GDM1 (cell line): ENCODE results near the gene RICTOR.

Experiments
- DNase-seq: peaks from one replicate; lab custom pipeline; 2025; lab: John Stamatoyannopoulos, UW

The RICTOR gene

GRCh38 chr5:39100301-39100850, 26.2 kb upstream of the RICTOR start:
- DNase-seq, result no peak

DNA sequence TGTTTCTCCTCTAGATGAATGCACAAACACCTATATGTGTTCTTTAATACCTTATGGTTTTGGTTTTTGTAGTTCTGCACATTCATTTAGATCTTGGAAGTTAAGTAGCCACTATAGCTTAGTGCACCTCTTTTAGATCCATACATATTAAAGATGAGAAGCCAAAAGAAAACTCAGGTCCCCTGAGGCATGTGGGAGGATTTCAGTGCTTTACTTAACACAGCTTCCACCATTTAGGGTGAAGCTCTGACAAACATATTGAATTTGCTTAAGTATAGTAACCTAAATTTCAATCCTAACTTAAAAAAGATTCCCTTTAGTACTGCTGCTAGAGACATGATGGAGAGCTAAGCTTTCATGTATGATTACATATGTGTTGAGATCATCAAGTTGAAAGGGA, 25.6 kb upstream of the RICTOR start:
- DNase-seq, result no peak

- DNase-seq, result no peak
Observed at GRCh38 chr5:39093352-39093751, 19.2 kb upstream of the RICTOR start.

DNA sequence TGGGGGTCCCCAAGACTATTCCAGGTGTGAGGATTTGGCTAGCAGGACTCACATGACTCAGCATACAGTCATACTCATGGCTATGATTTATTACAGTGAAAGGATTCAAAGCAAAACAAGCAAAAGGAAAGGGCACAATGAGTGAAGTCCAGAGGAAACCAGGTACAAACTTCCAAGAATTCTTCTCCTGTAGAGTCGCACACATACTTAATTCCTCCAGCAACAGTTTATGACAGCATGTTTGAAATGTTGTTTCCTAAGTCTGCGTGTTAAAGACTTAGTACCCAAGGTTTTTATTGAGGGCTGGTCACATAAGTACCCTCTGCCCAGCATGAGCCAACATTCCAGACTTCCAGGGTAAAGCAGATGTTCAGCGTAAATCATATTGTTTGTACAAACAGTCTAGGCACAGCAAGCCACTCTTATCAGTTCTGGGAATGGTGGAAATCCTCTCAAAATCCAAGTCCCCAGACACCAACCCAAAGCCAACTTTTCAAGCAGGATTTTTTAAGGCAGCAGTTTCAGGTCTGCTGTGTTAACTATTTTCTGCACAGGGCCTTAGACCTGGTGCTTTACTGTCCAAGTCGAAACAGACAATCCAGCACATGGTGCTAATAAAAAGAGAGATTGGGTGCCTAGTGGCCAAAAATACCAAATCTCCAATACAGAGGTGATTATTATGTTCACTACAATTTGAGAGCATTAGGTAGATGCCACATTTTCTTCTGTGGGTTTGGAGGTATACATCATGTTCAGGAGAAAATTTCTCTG, 18.6 kb upstream of the RICTOR start:
- no peak for DNase-seq

GRCh38 chr5:39091940-39092580, 17.9 kb upstream of the RICTOR start:
- DNase-seq, result no peak

- no peak for DNase-seq
Observed at GRCh38 chr5:39083968-39084367, 9.8 kb upstream of the RICTOR start.

DNA sequence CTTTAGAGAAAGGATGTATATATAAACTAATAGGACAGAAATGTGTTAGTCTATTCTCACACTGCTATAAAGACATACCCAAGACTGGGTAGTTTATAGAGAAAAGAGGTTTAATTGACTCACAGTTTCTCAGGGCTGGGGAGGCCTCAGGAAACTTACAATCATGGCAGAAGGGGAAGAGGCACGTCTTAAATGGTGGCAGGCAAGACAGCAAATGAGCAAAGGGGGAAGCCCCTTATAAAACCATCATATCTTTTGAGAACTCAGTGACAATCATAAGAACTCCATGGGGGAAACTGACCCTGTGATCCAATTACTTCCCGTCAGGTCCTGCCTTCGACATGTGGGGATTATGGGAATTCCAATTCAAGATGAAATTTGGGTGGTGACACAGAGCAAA, 8.8 kb upstream of the RICTOR start:
- no peak for DNase-seq

DNA sequence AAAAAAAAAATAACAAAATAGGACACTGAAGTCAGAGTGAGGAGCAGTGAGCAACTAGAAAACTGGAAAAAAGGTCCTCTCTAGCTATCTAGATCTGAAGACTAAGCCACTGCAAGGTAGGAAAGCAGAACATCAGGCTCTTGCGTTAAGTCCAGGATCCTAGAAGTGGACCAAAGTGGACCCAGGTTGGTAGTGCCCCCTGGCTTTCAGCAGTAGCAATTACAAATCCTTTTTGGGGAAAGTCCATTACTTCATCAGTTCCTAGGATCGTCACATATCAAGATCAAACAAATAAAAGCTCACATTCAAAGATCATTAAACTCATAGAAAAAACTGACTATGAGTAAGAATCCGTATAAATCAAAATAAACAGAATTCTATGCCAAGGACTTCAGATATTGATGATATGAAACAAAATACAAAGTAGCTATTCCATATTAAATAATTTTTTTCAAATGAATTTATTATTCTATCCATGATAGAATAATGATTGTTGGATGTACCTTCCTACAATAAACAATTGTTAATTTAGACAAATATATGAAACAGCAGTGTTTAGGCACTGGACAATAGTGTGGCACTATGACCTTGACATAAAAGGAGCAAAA, 6.5 kb upstream of the RICTOR start:
- DNase-seq, result peak; percentile 28

DNA sequence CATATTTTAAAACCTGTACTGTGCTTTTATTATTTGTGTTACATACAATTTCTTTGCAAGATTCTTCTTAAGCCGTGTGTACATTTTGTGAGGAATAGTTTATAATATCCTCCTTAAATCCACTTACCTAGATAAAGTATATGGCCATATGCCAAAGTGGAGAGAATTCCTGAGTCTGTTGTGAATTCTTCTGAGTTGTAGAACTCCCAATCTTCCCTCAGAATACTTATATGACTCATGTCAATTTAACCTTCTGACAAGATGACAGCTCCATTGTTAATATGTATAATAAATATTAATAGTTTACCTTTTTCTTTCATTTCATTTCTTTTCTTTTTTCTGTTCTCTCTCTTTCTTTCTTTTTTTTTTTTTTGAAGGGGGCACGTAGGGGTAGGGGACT, 6.0 kb upstream of the RICTOR start:
- no peak for DNase-seq

DNA sequence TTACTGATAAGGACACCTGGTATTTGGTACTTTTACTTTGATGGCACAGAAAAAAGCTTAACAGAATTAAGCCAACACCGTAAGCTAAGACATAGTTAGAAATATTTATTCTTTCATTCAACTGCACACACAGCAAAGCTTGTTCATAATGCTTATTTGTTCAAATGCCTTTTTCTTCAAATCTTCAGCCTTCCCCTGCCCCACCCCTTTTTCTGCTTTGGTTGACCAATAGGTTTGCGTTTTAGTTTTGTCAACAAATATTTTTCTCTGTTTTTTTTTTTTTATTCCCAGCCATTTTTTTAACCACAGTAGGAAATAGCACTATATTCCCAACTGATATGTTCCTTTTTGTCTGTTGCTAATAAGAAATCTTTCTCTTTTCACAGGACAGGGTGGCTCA, 4.9 kb upstream of the RICTOR start:
- DNase-seq, result no peak

- no peak for DNase-seq
Observed at GRCh38 chr5:39076757-39077728, 2.8 kb upstream of the RICTOR start.

GRCh38 chr5:39076101-39076756, 2.0 kb upstream of the RICTOR start:
- no peak for DNase-seq

GRCh38 chr5:39073767-39074016, 507 bp downstream of the RICTOR start:
- no peak for DNase-seq

GRCh38 chr5:39072925-39073766, 1.1 kb downstream of the RICTOR start:
- DNase-seq, result peak; percentile 43

DNA sequence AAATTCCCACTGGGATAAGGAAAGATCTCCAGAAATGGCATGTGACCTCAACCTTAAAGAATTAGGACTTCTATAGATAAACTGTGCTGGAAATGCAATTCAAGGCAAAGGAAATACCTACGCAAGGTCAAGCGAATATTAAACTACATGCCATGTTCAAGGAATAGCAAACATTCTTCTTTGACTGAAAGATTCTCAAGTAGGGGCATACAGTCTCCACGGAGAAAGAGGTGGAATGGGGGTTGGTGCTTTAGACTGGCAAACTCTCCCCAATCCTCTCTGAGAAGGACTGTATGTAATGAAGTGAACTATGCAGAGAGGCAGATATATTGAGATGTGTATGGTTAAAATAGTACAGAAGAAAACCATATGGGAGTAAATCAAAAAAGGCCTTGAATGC, 6.1 kb downstream of the RICTOR start:
- DNase-seq, result no peak

DNA sequence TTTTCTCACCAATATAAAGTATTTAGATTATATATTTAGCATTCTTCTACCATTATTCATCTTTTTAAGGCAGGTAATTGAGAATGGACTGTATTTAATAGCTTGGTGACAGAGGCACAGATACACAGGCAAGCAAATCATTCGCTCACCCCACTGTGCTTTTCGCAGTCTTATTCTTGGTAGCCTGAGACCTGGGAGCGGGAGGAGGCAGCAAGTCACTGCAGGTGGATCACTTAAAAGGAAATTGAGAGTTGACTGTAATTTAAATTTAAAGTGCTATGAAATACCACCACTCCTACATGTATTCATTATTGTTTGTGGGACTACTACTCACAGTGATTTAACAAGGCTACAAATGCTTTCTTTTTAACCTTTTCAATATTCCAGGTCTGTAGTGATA, 9.7 kb downstream of the RICTOR start:
- no peak for DNase-seq

GRCh38 chr5:39063037-39063436, 11.2 kb downstream of the RICTOR start:
- DNase-seq, result no peak

DNA sequence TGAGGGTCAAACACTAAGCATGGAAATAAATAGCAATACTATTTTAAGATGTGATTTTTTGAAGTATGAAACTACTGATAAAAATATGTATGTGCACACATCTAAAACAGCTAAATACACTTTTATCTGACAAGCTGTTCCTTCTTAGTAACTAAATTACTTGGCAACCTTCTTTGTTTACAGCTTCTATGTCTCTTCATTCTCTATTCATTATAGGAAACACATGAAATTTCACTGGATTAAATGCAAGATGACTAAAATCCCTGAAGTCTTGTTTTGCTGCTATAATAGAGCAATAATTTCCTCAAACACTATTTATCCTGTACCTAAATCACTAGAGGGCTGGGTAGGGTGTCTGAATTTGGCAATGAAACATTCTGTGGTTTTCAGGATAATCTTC, 11.7 kb downstream of the RICTOR start:
- no peak for DNase-seq

- DNase-seq, result no peak
Observed at GRCh38 chr5:39062104-39062503, 12.1 kb downstream of the RICTOR start.

- DNase-seq, result no peak
Observed at GRCh38 chr5:39059064-39059463, 15.1 kb downstream of the RICTOR start.
